GM21825 (cell line): ENCODE data around the gene ZGLP1.

Experiments used
- ATAC-seq: cut with Tn5 transposase; IDR thresholded peaks from one replicate; pipeline ENCODE4 v1.9.1; 2021; ENCODE audit warnings: mild to moderate bottlenecking, moderate library complexity; ENCODE audit not compliant: unreplicated experiment

Gene ZGLP1

DNA sequence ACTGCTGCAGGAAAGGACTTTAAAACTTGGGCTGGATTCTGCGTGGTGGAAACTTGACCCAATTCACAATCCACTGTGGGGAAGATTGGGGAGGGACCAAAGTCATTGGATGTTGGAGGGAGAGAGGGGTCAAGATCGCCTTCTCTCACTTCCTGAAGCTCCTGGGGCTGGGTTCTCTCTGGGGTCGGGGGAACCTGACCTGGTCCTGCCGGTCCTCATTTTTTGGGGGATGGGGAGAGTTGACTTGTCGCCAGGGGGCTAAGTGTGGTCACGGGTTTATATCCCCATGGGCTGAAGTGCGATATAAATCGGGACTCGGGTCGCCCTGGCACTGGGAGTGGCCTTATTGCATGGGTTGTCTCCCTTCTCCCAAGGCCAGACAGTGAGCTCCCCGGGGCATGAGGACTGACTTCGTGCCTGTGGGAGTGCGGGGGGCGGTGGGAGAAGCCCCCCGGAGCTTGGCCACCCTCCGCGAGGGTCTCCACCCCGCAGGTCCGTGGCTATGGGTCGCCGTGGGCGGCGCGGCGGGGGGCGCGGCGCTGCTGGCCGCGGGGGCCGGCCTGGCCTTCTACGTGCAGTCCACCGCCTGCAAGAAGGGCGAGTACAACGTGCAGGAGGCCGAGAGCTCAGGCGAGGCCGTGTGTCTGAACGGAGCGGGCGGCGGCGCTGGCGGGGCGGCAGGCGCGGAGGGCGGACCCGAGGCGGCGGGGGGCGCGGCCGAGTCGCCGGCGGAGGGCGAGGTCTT is 13.6 kb downstream of the ZGLP1 start:
- no peak for ATAC-seq

DNA sequence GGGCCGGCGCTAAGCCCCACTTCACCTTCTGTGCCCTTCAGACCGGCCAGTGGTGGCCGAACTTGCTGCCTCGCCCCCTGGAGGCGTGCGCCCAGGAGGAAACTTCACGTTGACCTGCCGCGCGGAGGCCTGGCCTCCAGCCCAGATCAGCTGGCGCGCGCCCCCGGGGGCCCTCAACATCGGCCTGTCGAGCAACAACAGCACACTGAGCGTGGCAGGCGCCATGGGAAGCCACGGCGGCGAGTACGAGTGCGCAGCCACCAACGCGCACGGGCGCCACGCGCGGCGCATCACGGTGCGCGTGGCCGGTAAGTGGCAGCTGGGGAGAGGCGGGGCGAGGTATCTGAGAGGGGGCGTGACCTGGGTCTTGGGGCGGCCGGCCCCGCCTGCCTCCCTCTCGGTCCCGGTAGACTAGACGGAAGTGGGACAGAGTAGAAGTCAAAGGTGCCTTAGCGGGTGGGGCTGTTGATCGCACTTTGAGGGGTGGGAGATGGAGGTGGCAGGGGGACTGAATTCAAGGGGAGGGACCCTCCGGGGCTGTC is 14.2 kb downstream of the ZGLP1 start:
- no peak for ATAC-seq

DNA sequence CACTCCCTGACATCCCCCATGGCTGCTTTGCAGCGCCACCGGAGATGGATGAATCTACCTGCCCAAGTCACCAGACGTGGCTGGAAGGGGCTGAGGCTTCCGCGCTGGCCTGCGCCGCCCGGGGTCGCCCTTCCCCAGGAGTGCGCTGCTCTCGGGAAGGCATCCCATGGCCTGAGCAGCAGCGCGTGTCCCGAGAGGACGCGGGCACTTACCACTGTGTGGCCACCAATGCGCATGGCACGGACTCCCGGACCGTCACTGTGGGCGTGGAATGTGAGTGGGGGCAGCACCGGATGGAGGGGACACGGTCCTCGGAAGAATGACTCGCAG is 15.3 kb downstream of the ZGLP1 start:
- no peak for ATAC-seq

DNA sequence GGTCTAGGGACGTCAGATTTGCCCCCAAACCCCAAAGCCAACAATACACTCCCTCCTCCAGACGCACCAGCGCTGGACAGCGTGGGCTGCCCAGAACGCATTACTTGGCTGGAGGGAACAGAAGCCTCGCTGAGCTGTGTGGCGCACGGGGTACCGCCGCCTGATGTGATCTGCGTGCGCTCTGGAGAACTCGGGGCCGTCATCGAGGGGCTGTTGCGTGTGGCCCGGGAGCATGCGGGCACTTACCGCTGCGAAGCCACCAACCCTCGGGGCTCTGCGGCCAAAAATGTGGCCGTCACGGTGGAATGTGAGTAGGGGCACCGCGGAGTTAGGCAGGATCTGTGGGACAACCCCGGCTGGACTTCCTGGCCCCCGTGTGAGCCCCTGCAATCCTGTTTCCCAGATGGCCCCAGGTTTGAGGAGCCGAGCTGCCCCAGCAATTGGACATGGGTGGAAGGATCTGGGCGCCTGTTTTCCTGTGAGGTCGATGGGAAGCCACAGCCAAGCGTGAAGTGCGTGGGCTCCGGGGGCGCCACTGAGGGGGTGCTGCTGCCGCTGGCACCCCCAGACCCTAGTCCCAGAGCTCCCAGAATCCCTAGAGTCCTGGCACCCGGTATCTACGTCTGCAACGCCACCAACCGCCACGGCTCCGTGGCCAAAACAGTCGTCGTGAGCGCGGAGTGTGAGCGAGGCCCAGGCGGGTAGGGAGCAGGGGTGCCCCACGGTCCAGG is 15.8 kb downstream of the ZGLP1 start:
- no peak for ATAC-seq

DNA sequence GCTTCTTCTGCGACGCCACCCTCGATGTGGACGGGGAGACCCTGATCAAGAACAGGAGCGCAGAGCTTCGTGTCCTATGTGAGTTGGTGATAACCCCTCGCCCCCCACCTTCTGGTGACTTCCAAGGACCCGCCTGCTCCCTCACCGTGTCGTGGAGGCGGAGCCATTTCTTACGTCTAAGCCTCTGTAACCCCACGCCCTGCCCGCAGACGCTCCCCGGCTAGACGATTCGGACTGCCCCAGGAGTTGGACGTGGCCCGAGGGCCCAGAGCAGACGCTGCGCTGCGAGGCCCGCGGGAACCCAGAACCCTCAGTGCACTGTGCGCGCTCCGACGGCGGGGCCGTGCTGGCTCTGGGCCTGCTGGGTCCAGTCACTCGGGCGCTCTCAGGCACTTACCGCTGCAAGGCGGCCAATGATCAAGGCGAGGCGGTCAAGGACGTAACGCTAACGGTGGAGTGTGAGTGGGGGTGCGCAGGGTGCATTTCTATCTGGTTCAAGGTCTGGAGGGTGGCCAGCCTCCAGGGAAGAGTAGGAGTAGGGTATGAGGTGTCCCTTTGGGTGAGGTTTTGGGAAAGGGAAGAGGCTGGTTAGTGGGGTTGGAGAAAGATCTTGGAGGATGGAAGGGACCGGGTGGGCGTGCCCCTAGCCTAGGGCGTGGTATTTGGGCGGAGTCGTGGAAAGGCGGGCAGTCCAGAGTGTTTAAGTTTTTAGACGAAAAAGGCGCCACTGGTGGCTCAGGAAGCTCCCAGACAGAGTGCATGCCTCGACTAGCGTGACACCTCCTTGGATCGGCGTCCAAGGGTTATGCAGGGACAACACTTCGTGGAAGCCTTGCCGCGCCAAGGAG is 16.6 kb downstream of the ZGLP1 start:
- ATAC-seq = no peak

DNA sequence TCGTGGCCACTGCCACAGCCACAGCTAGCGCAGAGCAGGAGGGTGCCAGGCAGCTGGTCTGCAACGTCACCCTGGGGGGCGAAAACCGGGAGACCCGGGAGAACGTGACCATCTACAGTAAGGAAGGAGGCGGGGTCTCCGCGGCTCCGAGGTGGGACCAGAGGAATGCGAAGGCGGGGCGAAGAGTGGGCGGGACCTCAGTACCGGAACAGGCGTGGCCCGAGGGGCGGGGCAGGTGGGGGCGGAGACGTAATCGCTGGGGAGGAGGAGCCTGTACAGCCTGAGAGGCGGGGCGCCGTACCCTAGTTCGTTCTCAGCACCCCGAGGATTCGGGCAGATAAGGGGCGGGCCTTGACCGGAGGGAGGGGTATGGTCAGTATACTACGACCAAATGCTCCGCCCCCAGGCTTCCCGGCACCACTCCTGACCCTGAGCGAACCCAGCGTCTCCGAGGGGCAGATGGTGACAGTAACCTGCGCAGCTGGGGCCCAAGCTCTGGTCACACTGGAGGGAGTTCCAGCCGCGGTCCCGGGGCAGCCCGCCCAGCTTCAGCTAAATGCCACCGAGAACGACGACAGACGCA is 17.3 kb downstream of the ZGLP1 start:
- peak; percentile 43 for ATAC-seq

DNA sequence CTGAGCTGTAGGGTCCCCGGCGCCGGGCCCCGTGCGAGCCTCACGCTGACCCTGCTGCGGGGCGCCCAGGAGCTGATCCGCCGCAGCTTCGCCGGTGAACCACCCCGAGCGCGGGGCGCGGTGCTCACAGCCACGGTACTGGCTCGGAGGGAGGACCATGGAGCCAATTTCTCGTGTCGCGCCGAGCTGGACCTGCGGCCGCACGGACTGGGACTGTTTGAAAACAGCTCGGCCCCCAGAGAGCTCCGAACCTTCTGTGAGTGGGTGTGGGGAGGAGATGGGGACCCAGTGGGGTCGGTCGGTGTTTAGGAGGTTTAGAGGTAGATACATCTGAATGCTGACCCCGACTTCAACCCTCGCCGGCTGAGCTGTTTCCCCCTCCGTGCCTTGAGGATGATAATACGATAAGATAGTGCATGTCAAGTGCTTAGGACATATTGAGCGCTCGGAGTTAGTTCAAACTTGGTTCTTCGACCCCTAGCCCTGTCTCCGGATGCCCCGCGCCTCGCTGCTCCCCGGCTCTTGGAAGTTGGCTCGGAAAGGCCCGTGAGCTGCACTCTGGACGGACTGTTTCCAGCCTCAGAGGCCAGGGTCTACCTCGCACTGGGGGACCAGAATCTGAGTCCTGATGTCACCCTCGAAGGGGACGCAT is 17.9 kb downstream of the ZGLP1 start:
- no peak for ATAC-seq

DNA sequence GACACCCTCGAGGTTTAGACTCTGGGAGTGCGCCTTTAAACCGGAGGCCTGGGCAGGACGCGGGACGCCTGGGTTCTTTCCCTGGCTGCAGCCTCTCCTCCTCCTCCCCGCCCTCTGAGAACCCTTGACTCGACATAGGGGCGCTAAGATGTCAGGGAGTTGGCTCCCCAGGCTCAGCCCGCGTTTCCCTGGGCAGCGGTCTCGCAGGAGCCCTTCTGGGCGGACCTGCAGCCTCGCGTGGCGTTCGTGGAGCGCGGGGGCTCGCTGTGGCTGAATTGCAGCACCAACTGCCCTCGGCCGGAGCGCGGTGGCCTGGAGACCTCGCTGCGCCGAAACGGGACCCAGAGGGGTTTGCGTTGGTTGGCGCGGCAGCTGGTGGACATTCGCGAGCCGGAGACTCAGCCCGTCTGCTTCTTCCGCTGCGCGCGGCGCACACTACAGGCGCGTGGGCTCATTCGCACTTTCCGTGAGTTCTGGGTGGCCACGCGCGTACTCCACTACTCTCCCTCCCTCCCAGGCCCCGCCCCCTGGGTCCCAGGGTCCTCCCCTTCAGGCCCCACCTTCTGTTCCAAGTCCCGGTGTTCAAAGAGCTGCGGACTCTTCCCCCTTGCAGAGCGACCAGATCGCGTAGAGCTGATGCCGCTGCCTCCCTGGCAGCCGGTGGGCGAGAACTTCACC is 18.6 kb downstream of the ZGLP1 start:
- ATAC-seq = no peak

DNA sequence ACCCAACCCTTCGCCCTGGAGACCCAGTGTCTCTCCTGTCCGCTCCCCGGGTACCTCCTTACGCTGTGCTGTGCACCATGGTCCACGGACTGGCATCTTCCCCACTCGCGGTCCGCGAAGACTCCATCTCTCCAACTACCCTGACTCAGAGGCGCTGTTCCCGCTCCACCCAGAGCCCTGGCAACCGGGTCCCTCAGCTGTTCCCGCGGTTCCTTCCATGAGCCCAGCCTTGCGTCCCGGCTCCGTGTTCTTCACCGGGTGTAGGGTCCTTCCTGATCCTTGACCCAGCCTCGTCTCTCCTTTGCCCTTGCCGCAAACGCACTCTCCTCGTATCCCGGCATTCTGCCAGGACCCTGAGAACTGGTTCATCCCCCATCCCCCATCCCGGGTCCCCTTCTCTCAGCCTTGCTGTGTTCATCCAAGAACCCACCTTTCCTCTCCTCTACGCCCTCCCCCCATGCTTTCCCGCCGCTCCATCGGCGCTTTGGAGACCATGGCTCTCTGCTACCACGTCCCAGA is 19.2 kb downstream of the ZGLP1 start:
- ATAC-seq = no peak

DNA sequence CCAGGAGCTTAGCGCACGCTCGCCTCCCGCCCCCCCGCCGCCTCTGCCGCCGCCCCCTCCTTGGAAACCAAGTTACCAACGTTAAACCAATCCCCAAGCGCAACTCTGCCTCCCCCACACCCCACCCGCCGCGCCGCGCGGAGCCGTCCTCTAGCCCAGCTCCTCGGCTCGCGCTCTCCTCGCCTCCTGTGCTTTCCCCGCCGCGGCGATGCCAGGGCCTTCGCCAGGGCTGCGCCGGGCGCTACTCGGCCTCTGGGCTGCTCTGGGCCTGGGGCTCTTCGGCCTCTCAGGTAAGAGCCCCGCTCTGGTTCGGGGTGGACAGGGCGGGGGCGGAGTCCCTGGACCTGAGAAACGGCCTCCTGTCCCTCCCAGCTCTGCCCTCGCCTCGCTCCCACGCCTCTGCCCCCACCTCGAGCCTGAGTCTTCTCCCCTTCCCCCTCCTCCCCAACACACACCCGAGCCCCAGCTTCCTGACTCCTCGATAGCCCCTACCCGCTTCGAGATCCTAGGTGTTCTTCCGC is 19.7 kb downstream of the ZGLP1 start, which contains the start of gene ICAM5:
TSS of gene ICAM5 (plus strand) at position 117 of the 521 bp plus-strand sequence. CDS start at position 209, 92 bp downstream.
- ATAC-seq = no peak

DNA sequence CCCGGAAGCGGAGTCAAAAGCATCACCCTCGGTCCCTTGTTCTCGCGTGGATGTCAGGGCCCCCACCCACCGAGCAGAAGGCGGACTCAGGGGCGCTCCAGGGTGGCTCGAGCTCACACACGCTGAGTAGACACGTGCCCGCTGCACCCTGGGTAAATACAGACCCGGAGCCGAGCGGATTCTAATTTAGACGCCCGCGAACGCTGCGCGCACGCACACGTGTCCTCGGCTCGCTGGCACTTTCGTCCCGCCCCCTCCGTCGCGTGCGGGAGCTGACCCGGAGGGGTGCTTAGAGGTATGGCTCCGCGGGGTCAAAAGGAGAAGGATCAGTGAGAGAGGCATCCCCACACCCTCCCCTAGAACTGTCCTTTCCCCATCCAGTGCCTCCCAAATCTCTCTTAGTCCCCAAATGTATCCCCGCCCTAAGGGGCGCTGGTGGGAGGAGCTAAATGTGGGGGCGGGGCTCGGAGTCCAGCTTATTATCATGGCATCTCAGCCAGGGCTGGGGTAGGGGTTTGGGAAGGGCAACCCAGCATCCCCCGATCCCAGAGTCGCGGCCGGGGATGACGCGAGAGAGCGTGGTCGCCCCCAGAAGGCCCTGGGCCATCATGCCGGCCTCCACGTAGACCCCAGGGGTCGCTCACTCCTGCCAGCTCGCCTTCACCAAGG is 20.3 kb downstream of the ZGLP1 start:
- no peak for ATAC-seq

DNA sequence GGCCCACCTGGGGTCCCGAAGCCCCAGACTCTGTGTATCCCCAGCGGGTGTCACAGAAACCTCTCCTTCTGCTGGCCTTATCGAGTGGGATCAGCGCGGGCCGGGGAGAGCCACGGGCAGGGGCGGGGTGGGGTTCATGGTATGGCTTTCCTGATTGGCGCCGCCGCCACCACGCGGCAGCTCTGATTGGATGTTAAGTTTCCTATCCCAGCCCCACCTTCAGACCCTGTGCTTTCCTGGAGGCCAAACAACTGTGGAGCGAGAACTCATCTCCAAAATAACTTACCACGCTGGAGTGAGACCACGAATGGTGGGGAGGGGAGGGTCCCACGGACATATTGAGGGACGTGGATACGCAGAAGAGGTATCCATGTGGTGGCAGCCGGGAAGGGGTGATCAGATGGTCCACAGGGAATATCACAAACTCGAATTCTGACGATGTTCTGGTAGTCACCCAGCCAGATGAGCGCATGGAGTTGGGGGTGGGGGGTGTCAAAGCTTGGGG is 20.9 kb downstream of the ZGLP1 start:
- ATAC-seq = no peak

DNA sequence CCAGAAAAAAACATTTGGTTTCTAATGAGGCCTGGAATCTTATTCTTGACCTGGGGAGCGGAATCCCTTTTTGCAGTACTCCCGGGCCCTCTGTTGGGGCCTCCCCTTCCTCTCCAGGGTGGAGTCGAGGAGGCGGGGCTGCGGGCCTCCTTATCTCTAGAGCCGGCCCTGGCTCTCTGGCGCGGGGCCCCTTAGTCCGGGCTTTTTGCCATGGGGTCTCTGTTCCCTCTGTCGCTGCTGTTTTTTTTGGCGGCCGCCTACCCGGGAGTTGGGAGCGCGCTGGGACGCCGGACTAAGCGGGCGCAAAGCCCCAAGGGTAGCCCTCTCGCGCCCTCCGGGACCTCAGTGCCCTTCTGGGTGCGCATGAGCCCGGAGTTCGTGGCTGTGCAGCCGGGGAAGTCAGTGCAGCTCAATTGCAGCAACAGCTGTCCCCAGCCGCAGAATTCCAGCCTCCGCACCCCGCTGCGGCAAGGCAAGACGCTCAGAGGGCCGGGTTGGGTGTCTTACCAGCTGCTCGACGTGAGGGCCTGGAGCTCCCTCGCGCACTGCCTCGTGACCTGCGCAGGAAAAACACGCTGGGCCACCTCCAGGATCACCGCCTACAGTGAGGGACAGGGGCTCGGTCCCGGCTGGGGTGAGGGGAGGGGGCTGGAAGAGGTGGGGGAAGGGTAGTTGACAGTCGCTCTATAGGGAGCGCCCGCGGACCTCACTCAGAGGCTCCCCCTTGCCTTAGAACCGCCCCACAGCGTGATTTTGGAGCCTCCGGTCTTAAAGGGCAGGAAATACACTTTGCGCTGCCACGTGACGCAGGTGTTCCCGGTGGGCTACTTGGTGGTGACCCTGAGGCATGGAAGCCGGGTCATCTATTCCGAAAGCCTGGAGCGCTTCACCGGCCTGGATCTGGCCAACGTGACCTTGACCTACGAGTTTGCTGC is 22.5 kb downstream of the ZGLP1 start, which contains the start of gene ICAM4:
TSS of gene ICAM4 (plus strand) at position 153 of the 935 bp plus-strand sequence. CDS start at position 211, 58 bp downstream.
- no peak for ATAC-seq

DNA sequence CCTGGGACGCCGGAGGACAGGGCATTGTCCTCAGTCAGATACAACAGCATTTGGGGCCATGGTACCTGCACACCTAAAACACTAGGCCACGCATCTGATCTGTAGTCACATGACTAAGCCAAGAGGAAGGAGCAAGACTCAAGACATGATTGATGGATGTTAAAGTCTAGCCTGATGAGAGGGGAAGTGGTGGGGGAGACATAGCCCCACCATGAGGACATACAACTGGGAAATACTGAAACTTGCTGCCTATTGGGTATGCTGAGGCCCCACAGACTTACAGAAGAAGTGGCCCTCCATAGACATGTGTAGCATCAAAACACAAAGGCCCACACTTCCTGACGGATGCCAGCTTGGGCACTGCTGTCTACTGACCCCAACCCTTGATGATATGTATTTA is 24.2 kb downstream of the ZGLP1 start:
- ATAC-seq = no peak

DNA sequence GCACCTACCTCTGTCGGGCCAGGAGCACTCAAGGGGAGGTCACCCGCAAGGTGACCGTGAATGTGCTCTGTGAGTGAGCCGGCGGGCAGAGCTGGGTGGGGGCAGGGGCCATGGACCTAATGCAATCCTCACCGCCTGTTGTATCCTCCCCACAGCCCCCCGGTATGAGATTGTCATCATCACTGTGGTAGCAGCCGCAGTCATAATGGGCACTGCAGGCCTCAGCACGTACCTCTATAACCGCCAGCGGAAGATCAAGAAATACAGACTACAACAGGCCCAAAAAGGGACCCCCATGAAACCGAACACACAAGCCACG is 24.7 kb downstream of the ZGLP1 start:
- ATAC-seq = no peak

DNA sequence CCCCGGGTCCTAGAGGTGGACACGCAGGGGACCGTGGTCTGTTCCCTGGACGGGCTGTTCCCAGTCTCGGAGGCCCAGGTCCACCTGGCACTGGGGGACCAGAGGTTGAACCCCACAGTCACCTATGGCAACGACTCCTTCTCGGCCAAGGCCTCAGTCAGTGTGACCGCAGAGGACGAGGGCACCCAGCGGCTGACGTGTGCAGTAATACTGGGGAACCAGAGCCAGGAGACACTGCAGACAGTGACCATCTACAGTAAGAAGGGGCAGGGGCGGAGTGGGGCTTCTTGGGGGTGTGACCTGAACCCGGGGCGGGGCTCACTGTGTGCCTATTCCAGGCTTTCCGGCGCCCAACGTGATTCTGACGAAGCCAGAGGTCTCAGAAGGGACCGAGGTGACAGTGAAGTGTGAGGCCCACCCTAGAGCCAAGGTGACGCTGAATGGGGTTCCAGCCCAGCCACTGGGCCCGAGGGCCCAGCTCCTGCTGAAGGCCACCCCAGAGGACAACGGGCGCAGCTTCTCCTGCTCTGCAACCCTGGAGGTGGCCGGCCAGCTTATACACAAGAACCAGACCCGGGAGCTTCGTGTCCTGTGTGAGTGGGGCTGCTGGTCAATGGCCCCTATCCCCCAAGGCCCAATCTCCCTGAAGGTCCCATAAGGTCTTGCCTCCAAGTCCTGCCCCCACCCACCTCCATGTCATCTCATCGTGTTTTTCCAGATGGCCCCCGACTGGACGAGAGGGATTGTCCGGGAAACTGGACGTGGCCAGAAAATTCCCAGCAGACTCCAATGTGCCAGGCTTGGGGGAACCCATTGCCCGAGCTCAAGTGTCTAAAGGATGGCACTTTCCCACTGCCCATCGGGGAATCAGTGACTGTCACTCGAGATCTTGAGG is 25.3 kb downstream of the ZGLP1 start:
- ATAC-seq = no peak
